K562 (cell line): ENCODE data around the gene SNPH. TPM values are rescaled to one million over a fixed set of nuclear protein-coding genes. Genes with fewer than 3 reads are reported as not detected.

Experiments
- ATAC-seq: fragments of 200-7000 bp; cut with Tn5 transposase; 3 replicates; pipeline ENCODE4 v1.9.1; 2020; ENCODE audit warnings: moderate library complexity
- BruUV-seq: library from RNA; stranded (reverse); fragments of 400-500 nt; replicated peaks from 2 replicates; lab custom pipeline; 2021; lab: Mats Ljungman, UMichigan
- CTCF ChIA-PET: fragments of 300-600 bp; formaldehyde crosslinking; extraction: SDS; loops from one replicate; lab custom pipeline; 2021; ENCODE audit warnings: low intra/inter-chr PET ratio; lab: Yijun Ruan, JAX
- POLR2A ChIA-PET: fragments of 300-600, 350-650 bp; sonication (Branson Sonifier 250); formaldehyde crosslinking; extraction: SDS; loops from one replicate; lab custom pipeline; 2021; ENCODE audit warnings: antibody characterized with exemption, inconsistent platforms; lab: Yijun Ruan, JAX
- DNase-seq, 4 experiments: peaks; one replicate each; pipeline versions ENCODE4 v3.0.0 to v3.0.0-alpha.2; 2011 to 2018; ENCODE audit warnings: low spot score in 3 of 4, mixed read lengths in 3 of 4; ENCODE audit errors: extremely low read depth in 1 of 4
- FAIRE-seq: peaks from 2 replicates; lab custom pipeline; 2011; peaks lifted over from hg19 to GRCh38; lab: Jason Lieb, UNC
- H2AFZ ChIP-seq: 2 replicates; pipeline ENCODE4 v1.6.0; 2011; ENCODE audit warnings: low read depth, low read length, control low read depth, inconsistent platforms
- H3K27ac ChIP-seq: fragments of 200-600 bp; 3 replicates; pipeline ENCODE4 v1.8.0; 2011; ENCODE audit warnings: low read depth, mild to moderate bottlenecking, control low read depth, inconsistent platforms, low read length, moderate library complexity, mixed read lengths; ENCODE audit errors: extremely low read depth
- H3K27me3 ChIP-seq, 2 experiments: fragments of 300-600 bp in 1 of 2; 2 replicates in 1 of 2; 3 replicates in 1 of 2; pipeline versions ENCODE4 v1.6.0 to v1.8.0; 2011; ENCODE audit warnings: inconsistent platforms in 2 of 2, low read length in 2 of 2, mild to moderate bottlenecking in 1 of 2, mixed read lengths in 1 of 2, moderate library complexity in 1 of 2; ENCODE audit not compliant: control insufficient read depth in 2 of 2, insufficient read depth in 2 of 2
- H3K36me3 ChIP-seq: fragments of 300-600 bp; 3 replicates; pipeline ENCODE4 v1.8.0; 2011; ENCODE audit warnings: mild to moderate bottlenecking, low read length, inconsistent platforms; ENCODE audit not compliant: control insufficient read depth, insufficient read depth
- H3K4me1 ChIP-seq, 2 experiments: fragments of 200-600 bp in 1 of 2; replicated peaks in 1 of 2; 2 replicates in 1 of 2; 3 replicates in 1 of 2; pipeline versions ENCODE4 v1.5.1 to v1.8.0; 2011; ENCODE audit warnings: inconsistent platforms in 2 of 2, low read length in 2 of 2, mild to moderate bottlenecking in 1 of 2, mixed read lengths in 1 of 2, moderate library complexity in 1 of 2; ENCODE audit not compliant: control insufficient read depth in 2 of 2, insufficient read depth in 2 of 2
- H3K4me2 ChIP-seq: 2 replicates; pipeline ENCODE4 v1.6.1; 2011; ENCODE audit warnings: low read length, control low read depth, inconsistent platforms, mixed read lengths; ENCODE audit not compliant: insufficient read depth
- H3K4me3 ChIP-seq: fragments of 200-600 bp; sonication (generic), shearing (Covaris generic); 2 replicates; pipeline ENCODE4 v1.5.1; 2016; ENCODE audit warnings: control low read depth, inconsistent platforms
- H3K79me2 ChIP-seq: fragments of 200-600 bp; 3 replicates; pipeline ENCODE4 v1.8.0; 2011; ENCODE audit warnings: low read length, inconsistent platforms; ENCODE audit not compliant: control insufficient read depth, insufficient read depth
- H3K9ac ChIP-seq, 2 experiments: 2 replicates each; pipeline versions ENCODE4 v1.6.0 to v1.6.1; 2011; ENCODE audit warnings: low read depth in 2 of 2, low read length in 2 of 2, control low read depth in 1 of 2, inconsistent platforms in 1 of 2, mild to moderate bottlenecking in 1 of 2, mixed read lengths in 1 of 2; ENCODE audit not compliant: insufficient read depth in 1 of 2
- H3K9me1 ChIP-seq: one replicate; pipeline ENCODE4 v1.6.0; 2011; ENCODE audit warnings: inconsistent platforms, mild to moderate bottlenecking, low read length, moderate library complexity; ENCODE audit not compliant: control insufficient read depth, insufficient read depth
- H3K9me3 ChIP-seq: replicated peaks from 2 replicates; pipeline ENCODE4 v1.5.1; 2011; ENCODE audit warnings: low read depth, low read length, inconsistent platforms; ENCODE audit not compliant: control insufficient read depth, insufficient read depth
- H4K20me1 ChIP-seq: replicated peaks from 2 replicates; pipeline ENCODE4 v1.6.1; 2011; ENCODE audit warnings: low read length, inconsistent platforms, mixed read lengths; ENCODE audit not compliant: control insufficient read depth, insufficient read depth
- ASH1L ChIP-seq: fragments of 450-650 bp; IDR thresholded peaks from 2 replicates; pipeline ENCODE4 v1.6.1; 2018; ENCODE audit warnings: borderline replicate concordance, mild to moderate bottlenecking, low read depth; ENCODE audit not compliant: partially characterized antibody
- CEBPB ChIP-seq: fragments of 450-650 bp; IDR thresholded peaks from 2 replicates; pipeline ENCODE4 v1.6.1; 2016; ENCODE audit warnings: missing genetic modification characterization, missing compliant biosample characterization
- CLOCK ChIP-seq: fragments of 250-450 bp; sonication (Bioruptor Pico); IDR thresholded peaks from 2 replicates; pipeline ENCODE4 v1.4.0; 2020; ENCODE audit warnings: mild to moderate bottlenecking, moderate library complexity, borderline replicate concordance
- EP300 ChIP-seq: IDR thresholded peaks from 2 replicates; pipeline ENCODE4 v1.6.1; 2012; ENCODE audit warnings: low read length, improper control_type of control experiment
- FOSL1 ChIP-seq: fragments of 200-800 bp; sonication (Bioruptor generic); conservative IDR thresholded peaks from 2 replicates; pipeline ENCODE4 v1.6.1; 2016; ENCODE audit warnings: missing genetic modification characterization, missing compliant biosample characterization
- HMG20B ChIP-seq: fragments of 250-450 bp; sonication (Bioruptor Pico); IDR thresholded peaks from 2 replicates; pipeline ENCODE4 v1.5.0; 2021; ENCODE audit warnings: mild to moderate bottlenecking
- HNRNPL ChIP-seq: fragments of 200-400 bp; formaldehyde crosslinking; IDR thresholded peaks from 2 replicates; pipeline ENCODE4 v1.6.1; 2017; ENCODE audit warnings: low read depth, mild to moderate bottlenecking, low read length
- KDM2B ChIP-seq: fragments of 250-450 bp; sonication (Bioruptor Pico); IDR thresholded peaks from 2 replicates; pipeline ENCODE4 v1.8.0; 2021; ENCODE audit warnings: mild to moderate bottlenecking, moderate library complexity
- POLR2H ChIP-seq: IDR thresholded peaks from 2 replicates; pipeline ENCODE4 v1.6.1; 2016; ENCODE audit warnings: missing genetic modification characterization, low read depth, mild to moderate bottlenecking, control low read depth, missing compliant biosample characterization, moderate library complexity
- PPARD ChIP-seq: fragments of 250-450 bp; sonication (Bioruptor Pico); IDR thresholded peaks from 2 replicates; pipeline ENCODE4 v1.8.0; 2022; ENCODE audit warnings: inconsistent platforms, mild to moderate bottlenecking, moderate library complexity
- RAD21 ChIP-seq, 2 experiments: fragments of 250-450 bp in 1 of 2; fragments of 450-650 bp in 1 of 2; sonication (Bioruptor Pico) in 1 of 2; formaldehyde crosslinking in 1 of 2; IDR thresholded peaks in 1 of 2; conservative IDR thresholded peaks in 1 of 2; 2 replicates each; pipeline versions ENCODE4 v1.4.0 to v1.8.0; 2020 to 2022; ENCODE audit warnings: mild to moderate bottlenecking in 2 of 2, moderate library complexity in 1 of 2
- SMARCB1 ChIP-seq: IDR thresholded peaks from 2 replicates; pipeline ENCODE4 v1.6.1; 2011; ENCODE audit warnings: improper control_type of control experiment, low read depth; ENCODE audit not compliant: insufficient read length
- SREBF1 ChIP-seq: fragments of 150-350 bp; IDR thresholded peaks from 2 replicates; pipeline ENCODE4 v1.6.1; 2014; ENCODE audit warnings: antibody characterized with exemption, low read depth, low read length, borderline replicate concordance
- TFAP4 ChIP-seq: sonication (generic); formaldehyde crosslinking; IDR thresholded peaks from 2 replicates; pipeline ENCODE4 v1.8.0; 2022; ENCODE audit warnings: missing genetic modification reagents, mild to moderate bottlenecking, moderate library complexity, borderline replicate concordance
- ZNF41 ChIP-seq: fragments of 250-450 bp; sonication (Bioruptor Pico); conservative IDR thresholded peaks from 2 replicates; pipeline ENCODE4 v1.4.0; 2020; ENCODE audit warnings: mild to moderate bottlenecking
- ZNF583 ChIP-seq: fragments of 250-450 bp; sonication (Bioruptor Pico); IDR thresholded peaks from 2 replicates; pipeline ENCODE4 v1.4.0; 2020
- ZNF830 ChIP-seq: fragments of 250-450 bp; sonication (Bioruptor Pico); IDR thresholded peaks from 2 replicates; pipeline ENCODE4 v1.5.0; 2021; ENCODE audit warnings: mild to moderate bottlenecking
- WGBS: fragments of 100-300 bp; shearing (Covaris generic); methylation state at CpG from one replicate; pipeline ENCODE4 v1.1.6; 2016; ENCODE audit warnings: low coverage, mixed read lengths; ENCODE audit not compliant: insufficient coverage; ENCODE audit errors: missing lambda C conversion rate; 5-methylcytosine and 5-hydroxymethylcytosine counted together
- in situ Hi-C: fragments of 300-500 bp; cut with MboI; formaldehyde crosslinking; loops from 4 replicates; pipeline ENCODE4 v1.15.0; 2018; ENCODE audit warnings: inconsistent platforms, mixed read lengths
- intact Hi-C: fragments of 100-400 bp; cut with micrococcal nuclease; formaldehyde crosslinking; loops from 2 replicates; pipeline ENCODE4 v1.14.2; 2022
- polyA plus RNA-seq, 8 experiments: library from polyadenylated mRNA; depleted of rRNA in 4 of 8; stranded (reverse) in 5 of 8; unstranded in 3 of 8; fragments of >200 nt; fragmentation: Nextera tagmentation in 2 of 8; fragmentation: Illumina TruSeq in 1 of 8; extraction: Ambion mirVana in 2 of 8; extraction: Trizol in 1 of 8; gene quantifications; 2 replicates each; pipeline versions ENCODE4 v1.2.1 to v1.2.3, GENCODE V29; 2011 to 2014; ENCODE audit warnings: inconsistent platforms in 1 of 8, missing spikeins in 1 of 8
- total RNA-seq, 7 experiments: library from RNA; depleted of rRNA in 6 of 7; stranded (reverse); fragments of >200 nt in 6 of 7; fragmentation: Illumina TruSeq in 2 of 7; extraction: Trizol in 2 of 7; gene quantifications; 2 replicates each; pipeline versions ENCODE4 v1.2.1 to v1.2.3, GENCODE V29; 2011 to 2021; ENCODE audit warnings: low replicate concordance in 1 of 7

SNPH gene
- total and polyA plus RNA-seq, 9 of the 15 experiments (the other 6 are each of a cell fraction or from before 2014, with no cell fraction given) = 0.03 to 4.2 (median 1.4) TPM

- TF ChIP-seq CLOCK (CRISPR knock-in tag) = no peak
- no peak for TF ChIP-seq CEBPB (tag)
- no peak for TF ChIP-seq ZNF41 (CRISPR knock-in tag)
Observed at GRCh38 chr20:1338801-1339200, 72.7 kb downstream of the SNPH start (continued).

GRCh38 chr20:1341561-1342265, 75.6 kb downstream of the SNPH start:
- no peak overlapping the region for H3K4me2 ChIP-seq
- no peak overlapping the region for H2AFZ ChIP-seq
- DNase-seq (no peak), ATAC-seq (no peak), FAIRE-seq (no peak)
- in situ Hi-C loops = no loop called here
- ChIA-PET POLR2A (interaction anchor here (0.6 kb wide), 1 partner anchor 607 kb away, joined by 3 read pairs; no protein-coding TSS in a partner anchor), CTCF (no interaction called here)
- 60% methylated on average over 3 of the region's 5 CpGs for WGBS
- no peaks in the 10 kb centered on the region for H3K79me2 ChIP-seq
- H3K9me1 ChIP-seq = no peaks in the 10 kb centered on the region
- H3K27ac ChIP-seq = no peak overlapping the region
- peaks cover 5% of the 10 kb centered on the region; the same call in 1 of the 2 replicates for H4K20me1 ChIP-seq
- no peaks in the 10 kb centered on the region for H3K36me3 ChIP-seq
- peaks cover 0 to 4% of the 10 kb centered on the region in 2 experiments; a peak in 1 of 5 replicates for H3K4me1 ChIP-seq
- no peaks in the 10 kb centered on the region for H3K27me3 ChIP-seq
- intact Hi-C loops = no loop called here
- no TSS peak for BruUV-seq
- no peaks in the 10 kb centered on the region for H3K9me3 ChIP-seq
- H3K9ac ChIP-seq = peak overlapping the region in 1 of 2 experiments; percentile 13; a peak in 1 of 4 replicates
- no peak overlapping the region for H3K4me3 ChIP-seq
- no peak for TF ChIP-seq KDM2B (CRISPR knock-in tag)
- TF ChIP-seq POLR2H = no peak
- TF ChIP-seq ZNF830 = no peak
- no peak for TF ChIP-seq SREBF1
- 0 out of 2 replicates have a peak, but pooled peaks have one; percentile 14 for TF ChIP-seq TFAP4 (CRISPR knock-in tag)
- TF ChIP-seq HMG20B = no peak
- TF ChIP-seq RAD21 (CRISPR knock-in tag; conservative IDR thresholded peaks at IDR 0.05 in 1 of 2, IDR thresholded peaks at IDR 0.05 in 1 of 2) = no peak
- TF ChIP-seq PPARD = no peak
- no peak for TF ChIP-seq ASH1L
- TF ChIP-seq EP300 = no peak
- TF ChIP-seq SMARCB1 = no peak
- TF ChIP-seq HNRNPL = no peak
- peak; percentile 47 for TF ChIP-seq FOSL1 (tag)
- TF ChIP-seq ZNF583 (CRISPR knock-in tag) = no peak
